Endothelial cell (in vitro differentiated cells): ENCODE data around the gene HRK. TPM values are rescaled to one million over a fixed set of nuclear protein-coding genes. Genes with fewer than 3 reads are reported as not detected.

Experiments used
- DNase-seq: peaks from one replicate; pipeline ENCODE4 v3.0.0; 2021; ENCODE audit warnings: low spot score
- H3K27ac Mint-ChIP-seq: one replicate; pipeline ENCODE4 v1.8.0; 2021; ENCODE audit warnings: mixed read lengths, inconsistent platforms; ENCODE audit not compliant: unreplicated experiment
- H3K27me3 Mint-ChIP-seq: one replicate; pipeline ENCODE4 v1.8.0; 2021; ENCODE audit warnings: mild to moderate bottlenecking, moderate library complexity, mixed read lengths, inconsistent platforms; ENCODE audit not compliant: unreplicated experiment
- H3K36me3 Mint-ChIP-seq: one replicate; pipeline ENCODE4 v1.8.0; 2021; ENCODE audit warnings: mild to moderate bottlenecking, low read depth, mixed read lengths, inconsistent platforms; ENCODE audit not compliant: unreplicated experiment
- H3K4me1 Mint-ChIP-seq: one replicate; pipeline ENCODE4 v1.8.0; 2021; ENCODE audit warnings: mild to moderate bottlenecking, mixed read lengths, inconsistent platforms; ENCODE audit not compliant: unreplicated experiment
- H3K4me3 Mint-ChIP-seq: one replicate; pipeline ENCODE4 v1.8.0; 2021; ENCODE audit warnings: mild to moderate bottlenecking, mixed read lengths, inconsistent platforms; ENCODE audit not compliant: unreplicated experiment
- H3K9me3 Mint-ChIP-seq: one replicate; pipeline ENCODE4 v1.8.0; 2021; ENCODE audit warnings: mixed read lengths, inconsistent platforms; ENCODE audit not compliant: unreplicated experiment
- total RNA-seq: library from RNA; stranded (reverse); fragmentation: NEBNext Ultra II Directional; extraction: Animal tissue kit (Norgen Biotek cat#: 25700); gene quantifications from one replicate; pipeline ENCODE4 v1.2.1, GENCODE V29; 2021; ENCODE audit not compliant: unreplicated experiment
- TF ChIP-seq, protein P1 (sequence below): fragments of 200-600 bp; sonication (generic); IDR thresholded peaks from one replicate; pipeline ENCODE4 v1.5.0; 2021; ENCODE audit warnings: antibody characterized with exemption; ENCODE audit not compliant: unreplicated experiment

The HRK gene
- total RNA-seq, 1 donor from 2014 or later: 0.10 TPM

DNA sequence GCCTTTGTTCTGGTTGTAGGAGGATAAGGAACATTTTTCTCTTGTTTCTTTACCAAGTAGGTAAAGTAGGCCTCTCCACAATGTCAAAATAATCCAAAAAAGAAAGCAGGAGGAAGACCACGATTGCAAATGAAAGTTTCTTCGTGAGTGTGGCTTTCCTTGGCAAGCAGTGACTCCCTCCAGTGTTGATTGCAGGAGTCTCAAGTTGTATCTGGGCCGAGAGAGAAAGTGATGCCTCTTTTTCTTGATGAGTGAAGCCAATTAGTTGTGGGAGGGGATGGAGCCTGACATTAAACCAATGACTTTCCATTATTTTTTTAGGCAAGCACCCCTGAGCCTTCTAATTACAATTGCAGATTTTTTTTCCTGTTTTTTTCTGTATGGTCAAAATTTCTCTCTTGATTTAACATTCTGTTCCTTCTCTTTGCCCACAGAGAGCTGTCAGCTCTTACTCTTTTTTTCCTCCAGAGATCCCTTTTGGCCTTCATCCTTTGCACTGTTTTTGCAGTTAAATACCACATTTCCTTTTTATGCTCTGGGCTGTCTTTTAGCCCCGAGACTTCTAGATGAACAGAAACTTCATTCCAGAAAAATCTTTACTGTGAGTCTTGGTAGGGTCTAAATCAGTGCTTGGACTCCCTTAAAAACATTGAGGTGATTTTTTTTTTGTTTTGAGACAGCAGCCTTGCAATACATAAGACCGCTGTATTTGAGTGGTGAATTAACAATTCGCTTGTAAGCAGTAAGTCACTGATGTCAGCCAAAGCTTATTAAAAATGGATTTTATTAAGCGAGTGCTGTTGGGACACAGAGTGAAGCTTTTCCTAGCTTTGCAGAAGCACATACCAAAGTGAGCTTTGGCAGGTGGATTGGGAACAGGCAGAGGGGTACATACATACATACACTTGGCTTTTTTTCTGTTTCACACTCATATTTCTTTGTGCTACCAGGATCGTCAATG lies 45.3 kb upstream of the HRK start:
- no peak overlapping the region for H3K27ac Mint-ChIP-seq
- DNase-seq: no peak
- no peaks in the 10 kb centered on the region for H3K27me3 Mint-ChIP-seq
- peaks cover 3% of the 10 kb centered on the region for H3K36me3 Mint-ChIP-seq
- no peaks in the 10 kb centered on the region for H3K9me3 Mint-ChIP-seq
- TF ChIP-seq, protein P1, sequence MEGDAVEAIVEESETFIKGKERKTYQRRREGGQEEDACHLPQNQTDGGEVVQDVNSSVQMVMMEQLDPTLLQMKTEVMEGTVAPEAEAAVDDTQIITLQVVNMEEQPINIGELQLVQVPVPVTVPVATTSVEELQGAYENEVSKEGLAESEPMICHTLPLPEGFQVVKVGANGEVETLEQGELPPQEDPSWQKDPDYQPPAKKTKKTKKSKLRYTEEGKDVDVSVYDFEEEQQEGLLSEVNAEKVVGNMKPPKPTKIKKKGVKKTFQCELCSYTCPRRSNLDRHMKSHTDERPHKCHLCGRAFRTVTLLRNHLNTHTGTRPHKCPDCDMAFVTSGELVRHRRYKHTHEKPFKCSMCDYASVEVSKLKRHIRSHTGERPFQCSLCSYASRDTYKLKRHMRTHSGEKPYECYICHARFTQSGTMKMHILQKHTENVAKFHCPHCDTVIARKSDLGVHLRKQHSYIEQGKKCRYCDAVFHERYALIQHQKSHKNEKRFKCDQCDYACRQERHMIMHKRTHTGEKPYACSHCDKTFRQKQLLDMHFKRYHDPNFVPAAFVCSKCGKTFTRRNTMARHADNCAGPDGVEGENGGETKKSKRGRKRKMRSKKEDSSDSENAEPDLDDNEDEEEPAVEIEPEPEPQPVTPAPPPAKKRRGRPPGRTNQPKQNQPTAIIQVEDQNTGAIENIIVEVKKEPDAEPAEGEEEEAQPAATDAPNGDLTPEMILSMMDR: no peak
- no peak overlapping the region for H3K4me3 Mint-ChIP-seq
- H3K4me1 Mint-ChIP-seq: peaks cover 3% of the 10 kb centered on the region

DNA sequence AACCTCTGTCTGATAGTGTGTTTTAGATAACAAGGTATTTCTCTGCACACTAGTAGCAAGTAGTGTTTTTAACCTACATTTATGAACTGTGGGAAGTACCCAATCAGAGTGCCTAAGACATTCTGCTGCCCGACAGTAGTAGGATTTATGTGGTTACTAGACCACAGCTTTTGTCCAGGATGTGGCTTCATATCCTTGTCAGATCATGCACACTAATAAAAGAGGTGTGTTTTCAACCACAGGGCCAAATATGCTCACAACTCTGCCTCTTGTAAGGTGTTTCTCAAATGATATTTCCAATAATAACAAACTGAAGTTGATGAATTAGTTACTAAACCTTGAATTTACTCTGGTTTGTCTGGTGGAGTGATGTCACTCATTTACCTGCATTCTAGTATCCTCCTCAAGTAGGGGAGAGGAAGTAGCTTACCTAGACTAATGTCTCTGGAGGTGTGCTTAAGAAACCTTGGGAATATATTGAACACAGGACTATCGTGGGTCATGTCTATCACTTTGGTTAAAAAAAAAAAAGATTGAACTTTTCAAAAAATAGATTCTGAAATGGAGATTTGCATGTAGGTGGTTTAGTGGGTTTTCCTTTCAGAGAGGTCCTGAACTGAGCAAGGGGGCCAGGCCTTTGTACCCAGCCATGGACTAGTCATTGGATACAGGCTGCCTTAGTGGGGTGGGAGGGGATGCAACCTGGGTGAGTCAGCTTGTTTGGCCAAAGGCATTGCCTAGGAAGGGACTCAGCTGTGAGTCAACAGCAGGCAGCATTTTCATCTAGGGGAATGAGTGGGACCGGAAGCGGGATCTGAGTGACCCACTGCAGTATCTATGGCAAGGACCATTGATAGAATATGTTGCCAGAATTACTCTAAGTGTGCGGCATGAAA lies 43.6 kb upstream of the HRK start:
- no peaks in the 10 kb centered on the region for H3K9me3 Mint-ChIP-seq
- no peaks in the 10 kb centered on the region for H3K27me3 Mint-ChIP-seq
- H3K27ac Mint-ChIP-seq: no peak overlapping the region
- peaks cover 3% of the 10 kb centered on the region for H3K36me3 Mint-ChIP-seq
- TF ChIP-seq, protein P1: no peak
- peaks cover 9% of the 10 kb centered on the region for H3K4me1 Mint-ChIP-seq
- H3K4me3 Mint-ChIP-seq: no peak overlapping the region
- DNase-seq: no peak

DNA sequence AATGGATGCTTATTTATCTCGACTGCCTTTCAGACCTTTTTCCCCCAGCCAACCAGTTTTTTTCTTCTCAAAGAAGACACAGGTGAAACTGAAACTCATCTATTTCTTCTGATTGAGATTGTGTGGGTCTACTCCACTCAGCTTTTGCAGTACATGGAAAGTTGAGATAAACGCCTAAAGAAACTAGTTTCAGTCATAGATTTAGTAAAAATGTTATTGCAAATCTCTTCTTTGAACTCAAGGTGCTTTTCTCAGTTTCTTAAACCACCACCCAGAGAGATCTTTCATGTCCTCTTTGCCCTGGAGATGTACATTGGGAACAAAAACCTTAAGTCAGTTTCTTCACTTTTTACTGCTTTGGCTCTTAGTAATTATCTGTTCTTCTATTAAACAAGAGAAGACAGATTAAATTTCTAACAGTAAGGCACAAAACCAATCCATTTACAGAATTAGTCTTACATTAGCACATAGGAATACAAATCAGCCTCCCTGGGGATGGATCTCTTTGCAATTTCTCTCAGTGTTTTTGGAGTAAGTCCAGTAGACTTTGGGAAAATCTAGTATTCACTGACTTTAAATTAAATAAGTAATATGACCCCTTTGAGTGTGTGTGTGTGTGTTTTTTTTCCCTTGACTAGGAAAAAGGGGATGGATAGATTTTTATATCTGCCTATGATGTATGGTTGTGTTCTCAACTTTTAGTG lies 41.1 kb upstream of the HRK start:
- H3K9me3 Mint-ChIP-seq: no peaks in the 10 kb centered on the region
- H3K4me3 Mint-ChIP-seq: no peak overlapping the region
- peaks cover 24% of the 10 kb centered on the region for H3K4me1 Mint-ChIP-seq
- H3K27ac Mint-ChIP-seq: no peak overlapping the region
- TF ChIP-seq, protein P1: no peak
- H3K36me3 Mint-ChIP-seq: no peaks in the 10 kb centered on the region
- H3K27me3 Mint-ChIP-seq: no peaks in the 10 kb centered on the region
- no peak for DNase-seq

DNA sequence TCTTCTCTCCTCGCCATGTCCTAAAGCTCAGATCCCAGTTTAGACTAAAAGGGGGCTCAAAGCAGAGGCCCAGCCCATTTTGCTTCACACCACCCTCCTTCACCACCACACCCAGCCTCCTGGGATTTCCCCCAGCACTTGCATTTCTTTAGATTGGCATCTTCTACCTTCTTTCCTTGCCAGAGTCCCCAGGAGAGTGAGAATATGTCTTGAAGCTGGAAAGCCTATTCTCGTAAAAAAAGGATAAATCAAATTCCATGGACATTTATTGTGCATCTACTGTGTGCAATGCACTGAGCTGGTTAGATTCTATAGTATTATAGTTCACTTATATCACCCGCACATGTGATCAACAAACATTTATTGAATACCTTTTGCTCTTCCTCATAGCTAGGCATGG lies 39.7 kb upstream of the HRK start:
- TF ChIP-seq, protein P1: no peak
- Mint-ChIP-seq H3K4me1 (peaks cover 26% of the 10 kb centered on the region), H3K27me3 (no peaks in the 10 kb centered on the region), H3K4me3 (no peak overlapping the region), H3K9me3 (no peaks in the 10 kb centered on the region), H3K36me3 (no peaks in the 10 kb centered on the region), H3K27ac (no peak overlapping the region)
- DNase-seq: no peak
